GM13976 (cell line): ENCODE results near the gene CREB1.
A peak's percentile ranks its signal among the peaks of the same experiment; 100 is the strongest.

Source experiments
- DNase-seq: peaks from one replicate; pipeline ENCODE4 v3.0.0; 2012; ENCODE audit warnings: low spot score
- in situ Hi-C: fragments of 300-500 bp; cut with MboI; formaldehyde crosslinking; loops from one replicate; pipeline ENCODE4 v1.12.0; 2022; ENCODE audit warnings: low sequenced_read_pairs, mixed read lengths, inconsistent platforms; ENCODE audit not compliant: unreplicated experiment
- TF ChIP-seq, protein P1 (sequence below): IDR thresholded peaks from 2 replicates; pipeline ENCODE4 v1.5.1; 2012; ENCODE audit warnings: borderline replicate concordance, mild to moderate bottlenecking; ENCODE audit not compliant: insufficient read depth; ENCODE audit errors: extremely low read depth, missing control alignments, control extremely low read depth

The CREB1 gene

DNA sequence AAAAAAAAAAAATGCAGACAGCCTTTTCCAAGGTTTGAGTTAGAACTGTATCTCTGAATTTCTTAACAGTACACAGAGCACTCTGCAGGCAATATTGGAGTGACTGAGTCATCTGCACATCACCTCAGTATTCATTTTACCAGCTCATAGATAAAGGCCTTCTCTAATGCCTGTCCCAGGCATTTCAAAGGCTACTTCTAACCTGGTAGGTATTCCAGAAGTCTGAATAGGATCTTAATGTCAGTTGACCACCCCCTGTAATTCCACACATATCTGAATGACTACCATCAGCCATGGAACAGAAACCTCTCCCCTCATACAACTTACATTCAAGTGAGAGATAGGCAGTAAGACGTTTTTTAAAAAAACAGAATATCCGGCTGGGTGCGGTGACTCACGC is 86.4 kb downstream of the CREB1 start:
- DNase-seq: no peak
- in situ Hi-C loops: no loop called here
- TF ChIP-seq, protein P1, sequence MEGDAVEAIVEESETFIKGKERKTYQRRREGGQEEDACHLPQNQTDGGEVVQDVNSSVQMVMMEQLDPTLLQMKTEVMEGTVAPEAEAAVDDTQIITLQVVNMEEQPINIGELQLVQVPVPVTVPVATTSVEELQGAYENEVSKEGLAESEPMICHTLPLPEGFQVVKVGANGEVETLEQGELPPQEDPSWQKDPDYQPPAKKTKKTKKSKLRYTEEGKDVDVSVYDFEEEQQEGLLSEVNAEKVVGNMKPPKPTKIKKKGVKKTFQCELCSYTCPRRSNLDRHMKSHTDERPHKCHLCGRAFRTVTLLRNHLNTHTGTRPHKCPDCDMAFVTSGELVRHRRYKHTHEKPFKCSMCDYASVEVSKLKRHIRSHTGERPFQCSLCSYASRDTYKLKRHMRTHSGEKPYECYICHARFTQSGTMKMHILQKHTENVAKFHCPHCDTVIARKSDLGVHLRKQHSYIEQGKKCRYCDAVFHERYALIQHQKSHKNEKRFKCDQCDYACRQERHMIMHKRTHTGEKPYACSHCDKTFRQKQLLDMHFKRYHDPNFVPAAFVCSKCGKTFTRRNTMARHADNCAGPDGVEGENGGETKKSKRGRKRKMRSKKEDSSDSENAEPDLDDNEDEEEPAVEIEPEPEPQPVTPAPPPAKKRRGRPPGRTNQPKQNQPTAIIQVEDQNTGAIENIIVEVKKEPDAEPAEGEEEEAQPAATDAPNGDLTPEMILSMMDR: no peak

DNA sequence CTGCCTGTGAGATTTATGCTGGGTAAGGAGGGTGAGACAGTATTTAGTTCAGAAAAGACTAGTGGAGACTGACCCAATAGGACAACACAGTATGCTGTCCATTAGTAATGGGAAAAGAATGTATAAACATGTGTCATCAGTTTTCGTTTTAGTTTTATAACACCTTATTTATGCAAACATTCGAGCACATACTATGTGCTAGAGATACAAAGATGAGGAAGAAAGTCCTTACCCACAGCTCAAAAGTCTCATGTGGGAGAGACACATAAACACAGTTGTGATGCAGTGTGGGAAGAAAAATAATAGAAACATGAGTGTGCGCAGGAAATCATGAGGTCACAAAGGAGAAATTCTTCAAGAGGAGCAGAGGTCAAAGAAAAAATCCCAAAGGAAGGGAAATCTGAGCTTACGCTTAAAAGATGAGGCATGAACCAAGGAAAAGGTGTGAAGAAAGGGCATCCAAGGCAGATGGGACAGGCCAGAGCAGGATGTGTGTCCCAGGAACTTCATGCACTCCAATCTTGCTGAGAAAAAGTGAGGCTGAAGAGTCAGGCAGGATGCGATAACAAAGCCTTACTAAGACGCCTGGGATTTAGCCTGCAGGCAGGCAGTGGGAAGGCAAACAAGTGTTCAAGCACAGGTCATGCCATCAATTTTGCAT is 87.4 kb downstream of the CREB1 start:
- TF ChIP-seq, protein P1: no peak
- DNase-seq: no peak
- in situ Hi-C loops: no loop called here

DNA sequence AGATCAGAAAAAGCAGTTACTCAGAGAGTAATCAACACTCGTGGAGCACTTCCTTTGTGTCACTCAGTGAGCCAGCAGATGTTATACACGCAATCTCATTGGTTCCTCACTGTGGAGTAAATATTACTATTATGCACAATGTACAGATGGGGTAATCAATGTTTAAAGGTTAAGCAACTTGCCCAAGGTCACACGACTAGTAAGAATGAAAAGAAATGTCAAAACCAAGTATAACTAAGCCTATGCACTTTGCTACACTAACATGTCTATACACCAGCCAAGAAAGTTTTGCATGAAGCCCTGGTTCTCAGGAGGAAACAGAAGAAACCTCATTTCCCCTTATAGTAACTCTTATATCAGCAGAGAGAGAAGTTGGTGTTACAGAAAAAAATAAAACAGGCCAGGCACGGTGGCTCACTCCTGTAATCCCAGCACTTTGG is 90.0 kb downstream of the CREB1 start:
- DNase-seq: no peak
- in situ Hi-C loops: loop anchor here (10.0 kb wide), 1 partner anchor 415 kb away; no protein-coding TSS in a partner anchor
- TF ChIP-seq, protein P1: no peak

DNA sequence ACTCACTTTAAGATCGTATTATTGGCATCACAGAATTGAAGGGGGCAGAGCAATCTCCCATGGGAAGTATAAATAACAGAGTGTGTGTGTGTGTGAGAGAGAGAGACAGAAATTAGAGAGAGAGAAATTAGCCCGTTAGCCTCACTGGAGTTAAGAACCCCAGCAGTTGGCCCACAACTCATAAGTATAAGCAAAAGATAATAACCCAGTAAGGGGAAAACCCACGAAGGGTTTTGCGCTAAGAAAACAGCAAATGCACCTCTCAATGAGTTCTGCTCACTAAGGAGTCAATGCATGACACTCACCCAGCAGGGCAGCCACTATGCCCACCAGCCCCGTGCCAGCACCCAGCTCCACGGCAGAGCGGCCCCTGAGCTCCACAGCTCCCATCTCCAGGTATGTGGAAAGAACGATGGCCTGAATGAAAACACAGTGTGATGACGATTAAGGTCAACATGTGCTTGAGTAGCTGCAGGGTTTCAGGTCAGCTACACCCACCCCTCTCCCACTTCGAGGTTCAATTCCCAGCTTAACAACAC is 91.8 kb downstream of the CREB1 start:
- peak; percentile 33 for DNase-seq
- in situ Hi-C loops: loop anchor here (10.0 kb wide), 1 partner anchor 413 kb away; no protein-coding TSS in a partner anchor
- TF ChIP-seq, protein P1: no peak

DNA sequence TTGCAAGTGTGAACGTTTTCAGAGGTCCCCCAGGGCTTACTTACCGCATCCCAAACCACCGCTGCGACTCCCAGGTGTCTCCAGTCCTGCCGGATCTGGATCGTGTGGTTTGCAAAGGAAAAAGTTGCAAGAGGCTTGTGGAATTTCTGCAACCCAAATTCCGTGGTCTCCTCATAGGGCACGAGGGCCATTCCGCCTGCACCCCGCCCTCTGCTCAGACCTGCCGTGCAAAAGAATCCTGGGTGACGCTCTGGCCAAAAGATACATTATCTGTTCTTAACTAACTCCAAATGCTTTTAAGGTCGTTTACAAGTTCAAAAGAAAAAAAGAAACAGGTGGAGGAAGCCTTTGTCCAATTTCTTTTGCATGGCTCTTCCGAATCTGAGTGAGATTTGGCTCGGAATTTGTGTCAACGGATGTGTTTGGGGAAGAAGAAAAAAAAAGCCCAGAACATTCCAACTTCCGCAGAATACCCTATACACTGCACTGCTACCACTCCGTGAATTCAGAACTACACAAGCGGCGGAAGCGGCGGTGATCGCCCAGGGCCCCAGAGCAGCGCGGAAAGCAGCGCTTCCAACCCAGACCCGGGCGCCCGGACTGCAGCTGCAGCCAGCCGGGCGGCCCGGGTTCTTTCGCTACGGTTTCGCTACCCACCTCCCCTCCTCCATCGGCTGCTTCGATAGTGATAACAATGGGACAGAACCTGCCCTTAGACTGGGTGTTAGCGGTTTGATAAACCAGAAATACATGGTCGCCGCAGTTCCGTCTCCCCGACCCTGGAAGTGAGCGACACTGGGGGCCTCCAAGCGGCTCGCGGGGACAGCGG is 94.6 kb downstream of the CREB1 start:
- TF ChIP-seq, protein P1: no peak
- DNase-seq: peak; percentile 46
- in situ Hi-C loops: loop anchor here (10.0 kb wide), 1 partner anchor 410 kb away; no protein-coding TSS in a partner anchor
